Hematopoietic multipotent progenitor cell treated with erythropoietin and hydrocortisone succinate and interleukin-3 and kit ligand, for 15 days (in vitro differentiated cells): ENCODE measurements around the gene LIG1.
"Not testable (repeated sequence)": the region's sequence is repeated elsewhere in the genome, so short reads cannot be mapped to it uniquely, and the experiment has no call there.

Experiments
- DNase-seq: peaks from one replicate; pipeline ENCODE4 v3.0.0-alpha.2; 2015; ENCODE audit warnings: low spot score

LIG1 gene

DNA sequence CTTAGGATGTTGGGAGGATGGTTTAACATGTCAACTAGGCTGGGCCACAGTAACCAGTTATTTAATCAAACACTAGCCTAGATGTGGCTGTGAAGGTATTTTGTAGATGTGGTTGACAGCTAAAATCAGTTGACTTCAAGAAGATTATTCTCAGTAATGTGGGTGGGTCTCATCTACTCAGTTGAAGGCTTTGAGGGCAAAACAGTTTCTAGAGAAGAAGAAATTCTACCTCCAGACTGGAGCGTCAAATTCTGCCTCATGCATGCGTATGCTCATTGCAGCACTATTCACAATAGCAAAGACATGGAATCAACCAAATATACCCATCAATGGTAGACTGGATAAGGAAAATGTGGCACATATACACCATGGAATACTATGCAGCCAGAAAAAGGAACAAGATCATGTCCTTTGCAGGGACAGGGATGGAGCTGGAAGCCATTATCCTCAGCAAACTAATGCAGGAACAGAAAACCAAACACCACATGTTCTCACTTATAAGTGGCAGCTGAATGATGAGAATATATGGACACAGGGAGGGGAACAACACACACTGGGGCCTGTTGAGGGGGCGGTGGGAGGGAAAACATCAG is 99.9 kb downstream of the LIG1 start:
- not testable (repeated sequence) for DNase-seq

DNA sequence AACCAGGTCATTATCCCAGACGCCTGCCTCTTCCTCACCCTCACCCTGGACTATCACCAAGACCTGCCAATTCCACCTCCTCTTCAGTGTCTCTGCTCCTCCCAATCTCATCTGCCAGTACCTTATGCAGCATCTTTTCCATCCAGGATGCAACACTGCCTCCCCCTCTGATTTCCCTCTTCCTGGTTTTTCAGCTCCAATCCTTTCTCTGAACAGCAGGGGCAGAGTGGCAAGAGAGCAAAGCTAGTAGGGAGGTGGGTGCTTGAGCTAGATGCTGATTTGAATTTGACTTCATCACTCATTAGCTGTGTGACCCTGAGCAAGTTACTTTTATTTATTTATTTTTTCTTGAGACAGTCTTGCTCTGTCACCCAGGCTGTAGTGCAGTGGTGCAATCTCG is 100.7 kb downstream of the LIG1 start:
- no peak for DNase-seq
